GM12878 (cell line): Measurements from ENCODE around the gene SULT2B1. TPM values are rescaled to one million over a fixed set of nuclear protein-coding genes. Genes with fewer than 3 reads are reported as not detected.

Experiments
- ATAC-seq: fragments of 200-7000 bp; cut with Tn5 transposase; 3 replicates; pipeline ENCODE4 v1.9.1; 2020; ENCODE audit warnings: mild to moderate bottlenecking, moderate library complexity
- BruUV-seq: library from RNA; stranded (reverse); fragments of 400-500 nt; replicated peaks from 2 replicates; lab custom pipeline; 2021; lab: Mats Ljungman, UMichigan
- CTCF ChIA-PET: fragments of 300-600 bp; sonication (Branson Sonifier 250); formaldehyde crosslinking; extraction: SDS; loops from one replicate; lab custom pipeline; 2021; ENCODE audit warnings: inconsistent platforms; lab: Yijun Ruan, JAX
- POLR2A ChIA-PET: fragments of 350-600 bp; formaldehyde crosslinking; extraction: SDS; loops from one replicate; lab custom pipeline; 2021; ENCODE audit warnings: inconsistent platforms; lab: Charles Lee
- RAD21 ChIA-PET: fragments of 300-600 bp; sonication (Branson Sonifier 250); formaldehyde crosslinking; loops from one replicate; lab custom pipeline; 2023; ENCODE audit warnings: antibody characterized with exemption; ENCODE audit not compliant: unreplicated experiment; lab: Charles Lee
- SMC1A ChIA-PET: fragments of 300-600 bp; sonication (Branson Sonifier 250); formaldehyde crosslinking; loops from one replicate; lab custom pipeline; 2023; ENCODE audit not compliant: unreplicated experiment, uncharacterized antibody; lab: Charles Lee
- DNase-seq: peaks from one replicate; pipeline ENCODE4 v3.0.0-alpha.2; 2011; ENCODE audit warnings: low read depth, low spot score
- FAIRE-seq: peaks from 3 replicates; lab custom pipeline; 2011; peaks lifted over from hg19 to GRCh38; lab: Jason Lieb, UNC
- H2AFZ ChIP-seq: 2 replicates; pipeline ENCODE4 v1.6.0; 2011; ENCODE audit warnings: low read depth, low read length, control low read depth; ENCODE audit not compliant: control insufficient read depth
- H3K27ac ChIP-seq: 2 replicates; pipeline ENCODE4 v1.5.1; 2011; ENCODE audit warnings: control low read depth; ENCODE audit not compliant: control insufficient read depth, insufficient read depth
- H3K27me3 ChIP-seq, 2 experiments: replicated peaks in 1 of 2; 2 replicates each; pipeline versions ENCODE4 v1.6.0 to v1.6.1; 2011; ENCODE audit warnings: low read length in 1 of 2; ENCODE audit not compliant: control insufficient read depth in 2 of 2, insufficient read depth in 2 of 2
- H3K36me3 ChIP-seq, 2 experiments: 2 replicates each; pipeline ENCODE4 v1.5.1; 2011; ENCODE audit warnings: low read length in 1 of 2; ENCODE audit not compliant: control insufficient read depth in 2 of 2, insufficient read depth in 2 of 2
- H3K4me1 ChIP-seq: 2 replicates; pipeline ENCODE4 v1.6.1; 2011; ENCODE audit warnings: mild to moderate bottlenecking, low read length, moderate library complexity, mixed read lengths; ENCODE audit not compliant: control insufficient read depth, insufficient read depth
- H3K4me2 ChIP-seq: 2 replicates; pipeline ENCODE4 v1.6.0; 2011; ENCODE audit warnings: control low read depth; ENCODE audit not compliant: control insufficient read depth, insufficient read depth
- H3K4me3 ChIP-seq: fragments of 200-600 bp; sonication (generic); 2 replicates; pipeline ENCODE4 v1.5.1; 2016
- H3K79me2 ChIP-seq: 2 replicates; pipeline ENCODE4 v1.6.0; 2011; ENCODE audit warnings: low read length; ENCODE audit not compliant: control insufficient read depth, insufficient read depth
- H3K9ac ChIP-seq: 2 replicates; pipeline ENCODE4 v1.8.0; 2011; ENCODE audit warnings: low read length, control low read depth, mixed read lengths; ENCODE audit not compliant: control insufficient read depth, insufficient read depth
- H3K9me3 ChIP-seq: replicated peaks from 3 replicates; pipeline ENCODE4 v1.5.1; 2011; ENCODE audit warnings: mild to moderate bottlenecking, low read length; ENCODE audit not compliant: control insufficient read depth, insufficient read depth
- H4K20me1 ChIP-seq: 2 replicates; pipeline ENCODE4 v1.6.0; 2011; ENCODE audit not compliant: control insufficient read depth, insufficient read depth
- CBX3 ChIP-seq: fragments of 200-600 bp; sonication (generic); IDR thresholded peaks from 2 replicates; pipeline ENCODE4 v1.6.1; 2016; ENCODE audit warnings: low read depth, borderline replicate concordance
- EED ChIP-seq: sonication (generic); IDR thresholded peaks from 2 replicates; pipeline ENCODE4 v1.6.1; 2016; ENCODE audit warnings: antibody characterized with exemption, low read depth
- ETV6 ChIP-seq, 2 experiments: fragments of 450-650 bp in 1 of 2; IDR thresholded peaks in 1 of 2; conservative IDR thresholded peaks in 1 of 2; 2 replicates each; pipeline ENCODE4 v1.6.1; 2014; ENCODE audit warnings: antibody characterized with exemption in 1 of 2, borderline replicate concordance in 1 of 2, low read depth in 1 of 2, mild to moderate bottlenecking in 1 of 2, moderate library complexity in 1 of 2
- FOXM1 ChIP-seq: IDR thresholded peaks from 2 replicates; pipeline ENCODE4 v1.6.1; 2012; ENCODE audit warnings: low read depth, mild to moderate bottlenecking, inconsistent platforms, low read length, moderate library complexity
- HDGF ChIP-seq: fragments of 450-650 bp; IDR thresholded peaks from 2 replicates; pipeline ENCODE4 v1.6.1; 2016; ENCODE audit warnings: antibody characterized with exemption
- KAT2A ChIP-seq: conservative IDR thresholded peaks from 2 replicates; pipeline ENCODE4 v1.6.1; 2011; ENCODE audit warnings: low read depth, low read length; ENCODE audit not compliant: control insufficient read depth
- KDM1A ChIP-seq: fragments of 200-600 bp; sonication (generic); IDR thresholded peaks from 2 replicates; pipeline ENCODE4 v1.6.1; 2016; ENCODE audit warnings: borderline replicate concordance
- LARP7 ChIP-seq: fragments of 450-650 bp; IDR thresholded peaks from 2 replicates; pipeline ENCODE4 v1.6.1; 2017; ENCODE audit warnings: mild to moderate bottlenecking
- NBN ChIP-seq: fragments of 450-650 bp; IDR thresholded peaks from 2 replicates; pipeline ENCODE4 v1.6.1; 2016
- PKNOX1 ChIP-seq: fragments of 450-650 bp; IDR thresholded peaks from 2 replicates; pipeline ENCODE4 v1.6.1; 2016; ENCODE audit warnings: mild to moderate bottlenecking
- POLR2A ChIP-seq: IDR thresholded peaks from 2 replicates; pipeline ENCODE4 v1.6.1; 2011; ENCODE audit warnings: low read depth, mild to moderate bottlenecking, low read length
- RB1 ChIP-seq: fragments of 450-650 bp; formaldehyde crosslinking; IDR thresholded peaks from 2 replicates; pipeline ENCODE4 v1.6.1; 2017; ENCODE audit warnings: mild to moderate bottlenecking, borderline replicate concordance
- RUNX3 ChIP-seq: IDR thresholded peaks from 2 replicates; pipeline ENCODE4 v1.6.1; 2012; ENCODE audit warnings: low read length, inconsistent platforms
- SP1 ChIP-seq: IDR thresholded peaks from one replicate; pipeline ENCODE4 v1.6.1; 2011; ENCODE audit warnings: low read depth, low read length
- STAT3 ChIP-seq: IDR thresholded peaks from 2 replicates; pipeline ENCODE4 v1.6.1; 2011; ENCODE audit warnings: low read depth, low read length, improper control_type of control experiment
- TBL1XR1 ChIP-seq: IDR thresholded peaks from 2 replicates; pipeline ENCODE4 v1.6.1; 2012; ENCODE audit warnings: low read depth, low read length, improper control_type of control experiment
- WRNIP1 ChIP-seq: IDR thresholded peaks from 2 replicates; pipeline ENCODE4 v1.6.1; 2011; ENCODE audit warnings: low read depth, low read length, improper control_type of control experiment, borderline replicate concordance
- YY1 ChIP-seq: IDR thresholded peaks from 2 replicates; pipeline ENCODE4 v1.6.1; 2011; ENCODE audit warnings: low read depth, mild to moderate bottlenecking, low read length
- WGBS: methylation state at CpG from one replicate; pipeline ENCODE4 v1.1.6; 2016; ENCODE audit warnings: low lambda C conversion rate; ENCODE audit not compliant: insufficient replicate concordance, insufficient coverage; ENCODE audit errors: missing lambda C conversion rate; 5-methylcytosine and 5-hydroxymethylcytosine counted together
- in situ Hi-C: fragments of 300-500 bp; cut with MboI; formaldehyde crosslinking; loops from 9 replicates; pipeline ENCODE4 v1.14.3; 2018; ENCODE audit warnings: mixed read lengths
- intact Hi-C: fragments of 100-400 bp; cut with micrococcal nuclease; formaldehyde crosslinking; loops from one replicate; pipeline ENCODE4 v1.14.2; 2022; ENCODE audit not compliant: unreplicated experiment
- polyA plus RNA-seq, 11 experiments: library from polyadenylated mRNA; depleted of rRNA in 4 of 11; unstranded in 6 of 11; stranded (reverse) in 5 of 11; fragments of >200 nt; fragmentation: Nextera tagmentation in 4 of 11; fragmentation: Illumina TruSeq in 1 of 11; extraction: Ambion mirVana in 4 of 11; extraction: Trizol in 1 of 11; gene quantifications; 1 replicate in 1 of 11; 2 replicates in 10 of 11; pipeline versions ENCODE4 v1.2.1 to v1.2.3, GENCODE V29; 2011 to 2016; ENCODE audit warnings: inconsistent platforms in 2 of 11, missing spikeins in 2 of 11, low read depth in 1 of 11
- total RNA-seq, 4 experiments: library from RNA; depleted of rRNA in 3 of 4; stranded (reverse); fragments of >200 nt in 3 of 4; fragmentation: Illumina TruSeq in 1 of 4; extraction: Trizol in 1 of 4; gene quantifications; 2 replicates each; pipeline versions ENCODE4 v1.2.1 to v1.2.3, GENCODE V29; 2013 to 2021

Gene SULT2B1
- total and polyA plus RNA-seq, 10 of the 15 experiments (the other 5 are each of a cell fraction or from before 2014, with no cell fraction given) = 0.11 to 0.14 TPM; not detected in 8

DNA sequence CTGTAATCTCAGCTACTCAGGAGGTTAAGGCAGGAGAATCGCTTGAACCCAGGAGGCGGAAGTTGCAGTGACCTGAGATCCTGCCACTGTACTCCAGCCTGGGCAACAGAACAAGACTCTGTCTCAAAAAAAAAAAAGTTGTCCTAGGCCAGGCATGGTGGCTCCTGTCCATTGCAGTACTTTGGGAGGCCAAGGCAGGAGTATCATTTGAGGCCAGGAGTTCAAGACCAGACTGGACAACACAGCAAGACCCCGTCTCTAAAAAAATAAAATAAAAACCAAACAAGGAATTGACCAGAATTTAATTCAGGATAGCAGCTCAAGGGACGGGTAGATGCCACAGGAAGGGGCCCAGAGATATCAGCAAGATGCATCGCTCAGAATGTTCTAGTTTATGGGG lies 4.9 kb downstream of the SULT2B1 start:
- ChIA-PET SMC1A (no interaction called here), RAD21 (no interaction called here), CTCF (no interaction called here), POLR2A (no interaction called here)
- H4K20me1 ChIP-seq = no peaks in the 10 kb centered on the region
- H3K36me3 ChIP-seq = no peaks in the 10 kb centered on the region
- no peaks in the 10 kb centered on the region for H3K4me1 ChIP-seq
- 57% methylated on average over 5 of the region's 5 CpGs for WGBS
- no peak overlapping the region for H3K9ac ChIP-seq
- no peaks in the 10 kb centered on the region for H3K9me3 ChIP-seq
- no peak overlapping the region for H3K27ac ChIP-seq
- H3K4me3 ChIP-seq = no peak overlapping the region
- no peak overlapping the region for H2AFZ ChIP-seq
- no TSS peak for BruUV-seq
- intact Hi-C loops (no loop called here), in situ Hi-C loops (loop anchor here (25.0 kb wide), 1 partner anchor 695 kb away; the partner anchor contains the start of gene TPRX2)
- TF ChIP-seq KDM1A (no peak), LARP7 (no peak), SP1 (no peak), PKNOX1 (no peak), YY1 (no peak), RUNX3 (no peak), ETV6 (conservative IDR thresholded peaks at IDR 0.05 in 1 of 2, IDR thresholded peaks at IDR 0.05 in 1 of 2; ENCODE audit: borderline replicate concordance in 1 of 2, low read depth in 1 of 2) (no peak), WRNIP1 (no peak), KAT2A (no peak), RB1 (no peak), POLR2A (no peak), EED (no peak), FOXM1 (no peak), STAT3 (no peak), CBX3 (no peak), NBN (no peak), TBL1XR1 (no peak), HDGF (no peak)
- DNase-seq = no peak
- no peak for FAIRE-seq
- no peak overlapping the region for H3K4me2 ChIP-seq
- H3K27me3 ChIP-seq = no peaks in the 10 kb centered on the region
- no peak for ATAC-seq
- H3K79me2 ChIP-seq = no peaks in the 10 kb centered on the region
